Spleen (tissue), 11 donors: ENCODE results near the gene DNAJC7. TPM values are rescaled to one million over a fixed set of nuclear protein-coding genes. Genes with fewer than 3 reads are reported as not detected.

Experiments used
- DNase-seq: peaks from one replicate; pipeline ENCODE4 v3.0.0-alpha.2; 2020
- H3K27ac ChIP-seq, 8 donors: fragments of 200-600 bp; sonication (generic) in 7 of 8; 1 replicate in 4 of 8; 2 replicates in 4 of 8; pipeline versions ENCODE4 v1.5.0 to v1.8.0; 2016 to 2021; ENCODE audit warnings: inconsistent platforms in 4 of 8, mild to moderate bottlenecking in 4 of 8, moderate library complexity in 1 of 8
- H3K27me3 ChIP-seq, 7 donors: fragments of 200-600 bp; sonication (generic) in 6 of 7; replicated peaks in 1 of 7; 1 replicate in 4 of 7; 2 replicates in 3 of 7; pipeline versions ENCODE4 v1.5.0 to v1.8.0; 2016 to 2021; ENCODE audit warnings: inconsistent platforms in 3 of 7, mild to moderate bottlenecking in 1 of 7
- H3K36me3 ChIP-seq, 6 donors: fragments of 200-600 bp; sonication (generic) in 5 of 6; 1 replicate in 4 of 6; 2 replicates in 2 of 6; pipeline versions ENCODE4 v1.5.0 to v1.8.0; 2016 to 2021; ENCODE audit warnings: inconsistent platforms in 2 of 6
- H3K4me1 ChIP-seq, 6 donors: fragments of 200-600 bp; sonication (generic) in 5 of 6; 1 replicate in 3 of 6; 2 replicates in 3 of 6; pipeline versions ENCODE4 v1.5.0 to v1.8.0; 2016 to 2021; ENCODE audit warnings: inconsistent platforms in 3 of 6
- H3K4me3 ChIP-seq, 8 donors: fragments of 200-600 bp; sonication (generic) in 7 of 8; 1 replicate in 4 of 8; 2 replicates in 4 of 8; pipeline versions ENCODE4 v1.5.0 to v1.8.0; 2016 to 2021; ENCODE audit warnings: inconsistent platforms in 4 of 8, mild to moderate bottlenecking in 4 of 8, moderate library complexity in 2 of 8
- H3K9me3 ChIP-seq, 8 donors: fragments of 200-600 bp; sonication (generic) in 7 of 8; 1 replicate in 4 of 8; 2 replicates in 4 of 8; pipeline versions ENCODE4 v1.5.0 to v1.8.0; 2016 to 2021; ENCODE audit warnings: inconsistent platforms in 4 of 8
- CTCF ChIP-seq, 11 experiments: fragments of 200-600 bp in 7 of 11; fragments of 450-650 bp in 4 of 11; sonication (generic) in 4 of 11; IDR thresholded peaks in 8 of 11; conservative IDR thresholded peaks in 3 of 11; 1 replicate in 7 of 11; 2 replicates in 4 of 11; pipeline versions ENCODE4 v1.4.0 to v1.8.0; 2016 to 2021; ENCODE audit warnings: antibody characterized with exemption in 11 of 11, inconsistent platforms in 4 of 11, mild to moderate bottlenecking in 1 of 11
- POLR2A ChIP-seq, 3 donors: fragments of 450-650 bp; IDR thresholded peaks; one replicate each; pipeline ENCODE4 v1.5.1; 2017; ENCODE audit warnings: antibody characterized with exemption in 3 of 3, mild to moderate bottlenecking in 1 of 3
- POLR2AphosphoS5 ChIP-seq, 3 donors: sonication (generic); formaldehyde crosslinking; IDR thresholded peaks; one replicate each; pipeline ENCODE4 v1.5.1; 2017; ENCODE audit warnings: antibody characterized with exemption in 3 of 3
- WGBS, 5 donors: extraction: QIAGEN DNeasy Blood & Tissue Kit in 3 of 5; methylation state at CpG; one replicate each; pipeline versions ENCODE4 v1.1.5 to v1.1.7; 2013 to 2018; 5-methylcytosine and 5-hydroxymethylcytosine counted together
- intact Hi-C: fragments of 100-400 bp; cut with DNase I; formaldehyde crosslinking; loops from one replicate; pipeline ENCODE4 v1.15.0; 2023; ENCODE audit warnings: low total_unique reads
- polyA plus RNA-seq, 3 donors: library from polyadenylated mRNA; stranded (reverse); fragments of 200-250 nt; gene quantifications; one replicate each; pipeline ENCODE4 v1.2.1, GENCODE V29; 2013
- total RNA-seq, 7 donors: library from RNA; depleted of rRNA in 3 of 7; stranded (reverse); fragments of >200 nt in 3 of 7; fragmentation: NEBNext Ultra II Directional in 4 of 7; extraction: Animal tissue kit (Norgen Biotek cat#: 25700) in 4 of 7; gene quantifications; one replicate each; pipeline versions ENCODE4 v1.1.0 to v1.2.1, GENCODE V29; 2016 to 2021
- donor health status: healthy with polysubstance abuse.
- donor health status: DM: no; HTN: no; CAD: no; lungs with moderate emphysema.
- donor health status: DM: no; HTN: no; CAD: no.
- donor health status: Bipolar disorder and iron deficiency.
- donor health status: healthy.
- donor health status: DM: no; HTN: no; CAD: no.
- donor health status: DM: yes; HTN: yes; CAD: no.

The DNAJC7 gene
- total and polyA plus RNA-seq, 10 donors: 60.6 to 108 (median 79.2) TPM

GRCh38 chr17:41972571-41973407 is 44.5 kb downstream of the DNAJC7 start:
- H3K27ac ChIP-seq: peak overlapping the region in 5 of 8 donors; percentile 31 to 62 (median 44)
- H3K36me3 ChIP-seq: peaks cover 0 to 98% (median 72%) of the 10 kb centered on the region in 6 donors

GRCh38 chr17:41971721-41972523 is 45.3 kb downstream of the DNAJC7 start:
- H3K27ac ChIP-seq: peak overlapping the region in 2 of 8 donors; percentile 31 to 62
- no peaks in the 10 kb centered on the region for H3K9me3 ChIP-seq
- H3K4me3 ChIP-seq: no peak overlapping the region
- H3K4me1 ChIP-seq: peaks cover 6 to 93% (median 51%) of the 10 kb centered on the region in 6 donors
- WGBS, 5 donors: 85 to 91% (median 89%) methylated on average over 16 to 18 of the region's 18 CpGs
- DNase-seq: no peak
- intact Hi-C loops: no loop called here
- no peaks in the 10 kb centered on the region for H3K27me3 ChIP-seq
- TF ChIP-seq CTCF (IDR thresholded peaks at IDR 0.05 in 8 of 11, conservative IDR thresholded peaks at IDR 0.05 in 3 of 11) (no peak), POLR2A (IDR thresholded peaks at IDR 0.05) (no peak), POLR2AphosphoS5 (IDR thresholded peaks at IDR 0.05) (peak in 1 of 3 donors; percentile 18)
- peaks cover 0 to 90% (median 63%) of the 10 kb centered on the region in 6 donors for H3K36me3 ChIP-seq

More at GRCh38 chr17:41972571-41973407, 44.5 kb downstream of the DNAJC7 start:
- no peak for TF ChIP-seq POLR2A (IDR thresholded peaks at IDR 0.05)
- TF ChIP-seq CTCF (IDR thresholded peaks at IDR 0.05 in 8 of 11, conservative IDR thresholded peaks at IDR 0.05 in 3 of 11): no peak
- peak; percentile 44 to 71 (median 50) for TF ChIP-seq POLR2AphosphoS5 (IDR thresholded peaks at IDR 0.05)
- H3K9me3 ChIP-seq: no peaks in the 10 kb centered on the region
- peak; percentile 75 for DNase-seq
- H3K4me3 ChIP-seq: peak overlapping the region in 1 of 8 donors; percentile 9
- peaks cover 6 to 92% (median 45%) of the 10 kb centered on the region in 6 donors for H3K4me1 ChIP-seq
- WGBS, 5 donors: 65 to 77% (median 74%) methylated on average over 22 of the region's 22 CpGs
- intact Hi-C loops: no loop called here
- H3K27me3 ChIP-seq: no peaks in the 10 kb centered on the region

GRCh38 chr17:41970901-41971331 is 46.3 kb downstream of the DNAJC7 start:
- peak in 1 of 3 donors; percentile 38 for TF ChIP-seq POLR2AphosphoS5 (IDR thresholded peaks at IDR 0.05)
- no peak for TF ChIP-seq POLR2A (IDR thresholded peaks at IDR 0.05)
- no peaks in the 10 kb centered on the region for H3K9me3 ChIP-seq
- 73 to 84% (median 80%) methylated on average over 5 of the region's 5 CpGs for WGBS, 5 donors
- H3K4me3 ChIP-seq: no peak overlapping the region
- H3K27me3 ChIP-seq: no peaks in the 10 kb centered on the region
- peak overlapping the region in 1 of 8 donors; percentile 4 for H3K27ac ChIP-seq
- intact Hi-C loops: no loop called here
- no peak for DNase-seq
- H3K36me3 ChIP-seq: peaks cover 0 to 80% (median 53%) of the 10 kb centered on the region in 6 donors
- H3K4me1 ChIP-seq: peaks cover 6 to 89% (median 53%) of the 10 kb centered on the region in 6 donors

- 84 to 97% (median 91%) methylated on average over 10 of the region's 10 CpGs for WGBS, 5 donors
- DNase-seq: no peak
Measured at GRCh38 chr17:41968676-41969075, 48.6 kb downstream of the DNAJC7 start.

More at GRCh38 chr17:41968676-41969075, 48.6 kb downstream of the DNAJC7 start:
- Histone ChIP-seq H3K4me3 (no peak overlapping the region), H3K9me3 (no peaks in the 10 kb centered on the region), H3K27ac (peak overlapping the region in 1 of 8 donors; percentile 42), H3K36me3 (peaks cover 0 to 57% (median 31%) of the 10 kb centered on the region in 6 donors), H3K27me3 (no peaks in the 10 kb centered on the region), H3K4me1 (peaks cover 13 to 83% (median 62%) of the 10 kb centered on the region in 6 donors)
- TF ChIP-seq CTCF (IDR thresholded peaks at IDR 0.05 in 8 of 11, conservative IDR thresholded peaks at IDR 0.05 in 3 of 11) (no peak), POLR2AphosphoS5 (IDR thresholded peaks at IDR 0.05) (peak in 1 of 3 donors; percentile 19), POLR2A (IDR thresholded peaks at IDR 0.05) (no peak)
- intact Hi-C loops: loop anchor here (10.0 kb wide), 1 partner anchor 46 kb away; the partner anchor contains the start of gene DNAJC7
